ENCODE data around the gene NSMF.

DNA sequence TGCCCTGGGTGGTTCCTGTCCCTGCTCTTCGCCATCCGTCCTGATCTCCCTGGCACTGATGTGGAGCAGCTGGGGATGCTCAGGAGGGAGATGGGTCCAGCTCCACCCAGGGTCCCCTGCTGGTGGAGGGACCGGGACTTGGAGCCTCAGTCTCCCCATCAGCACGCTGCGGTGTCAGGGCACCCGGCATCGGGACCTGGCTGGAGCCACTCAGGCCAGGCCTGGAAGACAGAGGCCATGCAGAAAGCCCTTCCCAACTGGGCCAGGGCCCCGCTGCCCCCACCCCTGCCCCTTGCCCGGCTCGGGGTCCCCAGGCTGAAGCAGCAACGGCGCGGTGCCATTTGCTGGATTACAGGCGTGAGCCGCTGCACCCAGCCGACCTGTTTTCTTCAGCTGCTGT is 40.3 kb upstream of the NSMF start:
- no peak for TF ChIP-seq POLR2A (IDR thresholded peaks at IDR 0.05; ENCODE audit: low read length)
- TF ChIP-seq GATA1 (IDR thresholded peaks at IDR 0.05; ENCODE audit: low read depth, low read length) = no peak

Data from erythroblast (primary cell).